NCI-H128 (cell line): ENCODE measurements around the gene RASSF10.

Experiments used
- DNase-seq: peaks from one replicate; lab custom pipeline; 2025; ENCODE audit not compliant: unreplicated experiment; lab: John Stamatoyannopoulos, UW

Gene RASSF10

GRCh38 chr11:13053255-13053917 is 44.3 kb downstream of the RASSF10 start:
- DNase-seq: no peak

GRCh38 chr11:13054278-13054677 is 45.2 kb downstream of the RASSF10 start:
- no peak for DNase-seq

- DNase-seq: no peak
Observed at GRCh38 chr11:13055200-13055599, 46.1 kb downstream of the RASSF10 start.

DNA sequence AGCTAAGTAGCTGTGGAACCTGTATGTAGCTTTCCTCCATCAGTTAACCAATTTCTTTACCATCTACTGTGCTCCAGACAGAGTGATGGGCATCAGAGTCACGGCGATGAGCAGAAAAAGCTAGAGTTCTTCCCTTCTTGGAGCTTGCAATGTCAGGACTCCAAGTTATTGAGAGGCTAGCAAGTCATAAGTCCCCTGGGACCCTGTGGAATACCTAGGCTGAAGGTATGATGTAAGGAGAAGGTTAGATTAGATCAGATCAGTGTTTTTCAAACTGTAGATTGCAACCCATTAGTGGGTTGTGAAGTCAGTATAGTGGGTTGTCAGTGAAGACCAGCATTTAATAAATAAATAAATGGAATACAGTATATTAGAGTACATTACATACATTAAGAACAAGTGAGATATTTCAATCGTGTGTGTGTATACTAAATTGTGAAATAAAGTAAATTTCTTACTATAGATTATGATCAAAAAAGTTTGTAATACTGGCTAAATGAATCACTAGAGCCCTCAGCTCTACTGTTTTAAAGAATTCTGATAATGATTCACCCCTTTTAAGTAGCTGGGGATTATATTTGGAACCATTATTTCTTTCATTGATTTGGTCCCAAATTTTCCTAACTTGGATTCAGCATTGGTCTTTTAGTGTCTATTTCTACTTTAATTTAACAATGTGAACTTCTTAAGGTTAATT is 52.3 kb downstream of the RASSF10 start:
- no peak for DNase-seq
